Measurements from ENCODE around the gene TRIM22. TPM values are rescaled to one million over a fixed set of nuclear protein-coding genes. Genes with fewer than 3 reads are reported as not detected.
"Not testable (repeated sequence)": the region's sequence is repeated elsewhere in the genome, so short reads cannot be mapped to it uniquely, and the experiment has no call there.

Gene TRIM22
- total RNA-seq, 4 donors from 2014 or later, result 10.9 to 64.8 (median 25.4) TPM

DNA sequence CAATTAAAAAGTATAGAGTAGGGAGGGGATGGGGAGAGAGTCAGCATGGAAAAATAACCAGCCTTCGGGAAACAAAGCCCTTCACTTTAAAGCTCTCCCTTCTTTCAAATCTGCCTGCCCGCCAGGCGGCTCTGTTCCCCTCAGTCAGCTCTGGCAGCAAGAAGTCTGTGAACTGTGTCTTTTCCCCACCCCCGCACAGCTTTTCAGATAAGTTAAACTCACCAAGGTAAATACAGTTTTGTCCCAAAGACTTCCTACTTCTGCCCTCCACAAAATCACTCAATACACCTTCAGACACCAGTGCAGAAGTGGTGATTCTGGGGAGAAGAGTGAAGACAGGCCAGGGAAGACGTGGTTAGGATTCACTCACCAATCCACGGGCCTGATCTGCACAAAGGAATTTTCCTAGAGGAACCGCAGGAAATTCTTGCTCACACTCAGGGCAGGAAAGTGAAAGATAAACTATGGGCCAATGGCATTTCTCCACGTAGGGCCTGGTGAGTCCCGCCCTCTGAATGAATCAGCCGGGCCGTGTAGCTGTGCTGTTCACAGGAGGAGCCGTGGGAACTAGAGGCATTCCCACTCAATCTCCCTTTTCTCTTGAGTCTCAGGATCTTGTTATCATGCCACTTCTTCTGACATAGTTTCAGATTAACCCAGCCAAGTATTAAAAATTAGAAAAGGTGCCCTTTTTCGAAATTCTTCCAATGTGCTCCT, 4.8 kb upstream of the TRIM22 start, which contains the start of gene TRIM5:
Gene TRIM5 (minus strand): TSS at position 429 of the 717 bp plus-strand sequence. CDS start 4,897 bp downstream, outside the sequence.
- no peaks in the 10 kb centered on the region for H3K4me1 ChIP-seq
- intact Hi-C loops (cut with DNase I; ENCODE audit: low total_unique reads), result no loop called here
- TF ChIP-seq, protein P1, sequence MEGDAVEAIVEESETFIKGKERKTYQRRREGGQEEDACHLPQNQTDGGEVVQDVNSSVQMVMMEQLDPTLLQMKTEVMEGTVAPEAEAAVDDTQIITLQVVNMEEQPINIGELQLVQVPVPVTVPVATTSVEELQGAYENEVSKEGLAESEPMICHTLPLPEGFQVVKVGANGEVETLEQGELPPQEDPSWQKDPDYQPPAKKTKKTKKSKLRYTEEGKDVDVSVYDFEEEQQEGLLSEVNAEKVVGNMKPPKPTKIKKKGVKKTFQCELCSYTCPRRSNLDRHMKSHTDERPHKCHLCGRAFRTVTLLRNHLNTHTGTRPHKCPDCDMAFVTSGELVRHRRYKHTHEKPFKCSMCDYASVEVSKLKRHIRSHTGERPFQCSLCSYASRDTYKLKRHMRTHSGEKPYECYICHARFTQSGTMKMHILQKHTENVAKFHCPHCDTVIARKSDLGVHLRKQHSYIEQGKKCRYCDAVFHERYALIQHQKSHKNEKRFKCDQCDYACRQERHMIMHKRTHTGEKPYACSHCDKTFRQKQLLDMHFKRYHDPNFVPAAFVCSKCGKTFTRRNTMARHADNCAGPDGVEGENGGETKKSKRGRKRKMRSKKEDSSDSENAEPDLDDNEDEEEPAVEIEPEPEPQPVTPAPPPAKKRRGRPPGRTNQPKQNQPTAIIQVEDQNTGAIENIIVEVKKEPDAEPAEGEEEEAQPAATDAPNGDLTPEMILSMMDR (IDR thresholded peaks at IDR 0.05), result peak; percentile 59 to 71 (median 64)
- TF ChIP-seq POLR2A (IDR thresholded peaks at IDR 0.05), result peak; percentile 48 to 90
- peak within 1 kb of the TSS; percentile 38 to 53 for H3K4me3 ChIP-seq
- H3K9me3 ChIP-seq, result no peaks in the 10 kb centered on the region
- peak within 1 kb of the TSS; percentile 94 to 99 for H3K27ac ChIP-seq
- H3K36me3 ChIP-seq, result no peaks in the 10 kb centered on the region
- H3K27me3 ChIP-seq, result no peaks in the 10 kb centered on the region
- DNase-seq, result peak; percentile 88 to 93

DNA sequence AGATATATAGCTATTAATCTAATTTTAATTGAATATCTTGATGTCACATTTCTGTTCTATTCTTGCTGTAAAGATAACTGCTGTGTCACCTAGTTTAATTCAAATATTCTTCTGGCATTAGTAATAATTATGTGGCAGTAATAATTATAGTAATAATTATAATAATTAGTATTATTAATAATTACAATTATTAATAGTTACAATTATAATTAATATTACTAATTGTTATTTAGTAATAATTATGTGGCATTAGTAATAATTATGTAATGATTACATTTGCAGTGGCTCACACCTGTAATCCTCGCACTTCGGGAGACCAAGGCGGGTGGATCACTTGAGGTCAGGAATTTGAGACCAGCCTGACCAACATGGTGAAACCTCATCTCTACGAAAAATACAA, 3.2 kb upstream of the TRIM22 start:
- TF ChIP-seq, protein P1 (IDR thresholded peaks at IDR 0.05), result no peak
- TF ChIP-seq POLR2A (IDR thresholded peaks at IDR 0.05), result no peak
- Histone ChIP-seq H3K36me3 (no peaks in the 10 kb centered on the region), H3K27ac (no peak overlapping the region), H3K4me1 (no peaks in the 10 kb centered on the region), H3K9me3 (no peaks in the 10 kb centered on the region), H3K4me3 (no peak overlapping the region), H3K27me3 (no peaks in the 10 kb centered on the region)
- intact Hi-C loops (cut with DNase I; ENCODE audit: low total_unique reads), result no loop called here
- no peak for DNase-seq

DNA sequence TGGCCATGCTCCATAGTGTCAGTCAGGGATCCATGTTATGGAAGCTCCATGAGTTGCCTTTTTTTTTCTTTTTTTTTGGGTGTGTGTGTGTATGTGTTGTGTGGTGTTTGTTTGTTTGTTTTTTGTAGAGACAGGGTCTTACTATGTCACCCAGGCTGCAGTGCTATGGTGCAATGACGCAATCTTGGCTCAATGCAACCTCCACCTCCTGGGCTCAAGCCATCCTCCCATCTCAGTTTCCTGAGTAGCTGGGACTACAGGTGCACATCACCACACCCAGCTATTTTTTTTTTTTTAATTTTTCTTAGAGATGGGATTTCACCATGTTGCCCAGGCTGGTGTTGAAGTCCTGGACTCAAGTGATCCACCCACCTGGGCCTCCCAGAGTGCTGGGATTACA, 1.1 kb upstream of the TRIM22 start:
- H3K27me3 ChIP-seq, result no peaks in the 10 kb centered on the region
- DNase-seq, result no peak
- no peaks in the 10 kb centered on the region for H3K36me3 ChIP-seq
- H3K9me3 ChIP-seq, result no peaks in the 10 kb centered on the region
- TF ChIP-seq, protein P1 (IDR thresholded peaks at IDR 0.05), result no peak
- no peak for TF ChIP-seq POLR2A (IDR thresholded peaks at IDR 0.05)
- no peak overlapping the region for H3K4me3 ChIP-seq
- intact Hi-C loops (cut with DNase I; ENCODE audit: low total_unique reads), result no loop called here
- H3K4me1 ChIP-seq, result no peaks in the 10 kb centered on the region
- peak overlapping the region; percentile 86 to 98 for H3K27ac ChIP-seq

DNA sequence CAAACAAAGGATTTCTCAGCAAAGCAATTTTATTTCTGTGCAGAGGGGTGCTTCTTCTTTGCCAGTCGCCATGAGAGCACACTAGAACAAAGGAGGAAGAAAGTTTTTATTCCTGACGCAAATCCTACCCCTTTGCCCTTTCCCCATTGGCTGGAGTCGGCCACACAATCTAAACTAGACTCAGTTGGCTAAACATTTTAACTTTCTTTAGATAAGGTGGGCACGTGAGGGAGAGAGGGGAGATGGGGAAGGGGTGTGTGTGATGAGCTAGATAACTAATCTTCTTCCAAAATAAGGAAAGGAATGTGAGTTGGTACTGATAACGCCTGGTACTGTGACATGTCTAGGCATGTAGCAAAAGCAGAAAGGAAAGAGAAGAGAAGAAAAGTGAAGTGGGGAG, 626 bp downstream of the TRIM22 start:
- TF ChIP-seq, protein P1 (IDR thresholded peaks at IDR 0.05), result no peak
- peak in 1 of 2 donors; percentile 19 for TF ChIP-seq POLR2A (IDR thresholded peaks at IDR 0.05)
- H3K27ac ChIP-seq, result peak overlapping the region; percentile 86 to 98
- H3K4me3 ChIP-seq, result peak overlapping the region; percentile 41 to 47
- no peaks in the 10 kb centered on the region for H3K36me3 ChIP-seq
- H3K27me3 ChIP-seq, result no peaks in the 10 kb centered on the region
- no peaks in the 10 kb centered on the region for H3K9me3 ChIP-seq
- DNase-seq, result no peak
- no peaks in the 10 kb centered on the region for H3K4me1 ChIP-seq
- intact Hi-C loops (cut with DNase I; ENCODE audit: low total_unique reads), result no loop called here

- Histone ChIP-seq H3K27ac (peak overlapping the region; percentile 86 to 98), H3K4me3 (peak overlapping the region; percentile 41 to 47), H3K4me1 (no peaks in the 10 kb centered on the region), H3K27me3 (no peaks in the 10 kb centered on the region), H3K9me3 (no peaks in the 10 kb centered on the region), H3K36me3 (no peaks in the 10 kb centered on the region)
- intact Hi-C loops (cut with DNase I; ENCODE audit: low total_unique reads), result no loop called here
- TF ChIP-seq, protein P1 (IDR thresholded peaks at IDR 0.05), result no peak
- peak; percentile 15 to 42 for TF ChIP-seq POLR2A (IDR thresholded peaks at IDR 0.05)
- peak in 1 of 2 donors; percentile 33 for DNase-seq
Observed at GRCh38 chr11:5690736-5691135, 1.1 kb downstream of the TRIM22 start.

GRCh38 chr11:5691238-5691963, 1.8 kb downstream of the TRIM22 start:
- DNase-seq; H3K36me3 ChIP-seq; H3K9me3 ChIP-seq; H3K4me1 ChIP-seq; intact Hi-C loops (cut with DNase I; ENCODE audit: low total_unique reads); H3K27me3 ChIP-seq: not testable (repeated sequence)
- Histone ChIP-seq H3K27ac (peak overlapping the region; percentile 86 to 98), H3K4me3 (peak overlapping the region; percentile 41 to 47)

Data from uterus (tissue), 4 donors.